KOPT-K1 (cell line): ENCODE measurements around the gene ZNF276.

ENCODE experiments used
- H3K27ac ChIP-seq: fragments of 200-600 bp; sonication (generic); 2 replicates; pipeline ENCODE4 v1.5.1; 2016; ENCODE audit warnings: antibody characterized with exemption, mild to moderate bottlenecking, low read depth, low read length; ENCODE audit not compliant: poor library complexity, severe bottlenecking
- H3K36me3 ChIP-seq: fragments of 200-600 bp; sonication (generic); 2 replicates; pipeline ENCODE4 v1.5.1; 2017; ENCODE audit warnings: antibody characterized with exemption, mild to moderate bottlenecking, low read length, moderate library complexity; ENCODE audit not compliant: insufficient read depth
- H3K9me3 ChIP-seq: fragments of 200-600 bp; sonication (generic); 2 replicates; pipeline ENCODE4 v1.5.1; 2017; ENCODE audit warnings: antibody characterized with exemption, low read length, mild to moderate bottlenecking; ENCODE audit not compliant: insufficient read depth, poor library complexity, severe bottlenecking

ZNF276 gene

DNA sequence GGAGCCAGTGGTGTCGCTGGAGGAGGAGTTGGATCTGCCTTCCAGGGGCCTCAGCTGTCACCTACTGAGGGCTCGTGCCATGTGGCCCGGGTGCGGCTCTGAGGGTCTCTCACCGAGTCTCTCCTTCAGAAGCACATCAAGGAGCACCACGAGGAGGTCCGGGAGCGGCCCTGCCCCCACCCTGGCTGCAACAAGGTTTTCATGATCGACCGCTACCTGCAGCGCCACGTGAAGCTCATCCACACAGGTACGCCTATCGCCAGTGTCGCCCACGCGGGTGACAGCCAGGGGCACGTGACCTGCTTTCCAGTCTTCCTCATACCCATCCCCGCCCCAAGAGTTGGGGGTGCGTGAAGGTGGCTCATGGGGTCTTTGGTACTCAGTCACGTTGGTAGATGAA, 12.5 kb downstream of the ZNF276 start:
- Histone ChIP-seq H3K36me3 (peaks cover 99% of the 10 kb centered on the region), H3K27ac (no peak overlapping the region), H3K9me3 (no peaks in the 10 kb centered on the region)

DNA sequence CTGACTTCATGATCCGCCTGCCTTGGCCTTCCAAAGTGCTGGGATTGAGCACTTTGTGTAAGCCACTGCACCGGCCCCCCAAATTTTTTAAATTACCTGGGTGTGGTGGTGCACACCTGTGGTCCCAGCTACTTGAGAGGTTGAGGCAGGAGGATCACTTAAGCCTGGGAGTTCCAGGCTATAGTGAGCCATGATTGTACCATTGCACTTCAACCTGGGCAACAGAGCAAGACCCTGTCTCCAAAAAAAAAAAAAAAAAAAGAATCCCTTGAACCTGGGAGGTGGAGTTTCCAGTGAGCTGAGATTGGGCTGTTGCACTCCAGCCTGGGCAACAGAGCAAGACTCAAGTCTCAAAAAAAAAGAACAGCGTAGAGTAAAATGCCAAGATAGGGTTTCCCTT, 15.2 kb downstream of the ZNF276 start:
- Histone ChIP-seq H3K9me3 (no peaks in the 10 kb centered on the region), H3K36me3 (peaks cover 99% of the 10 kb centered on the region), H3K27ac (peak overlapping the region; percentile 37)

DNA sequence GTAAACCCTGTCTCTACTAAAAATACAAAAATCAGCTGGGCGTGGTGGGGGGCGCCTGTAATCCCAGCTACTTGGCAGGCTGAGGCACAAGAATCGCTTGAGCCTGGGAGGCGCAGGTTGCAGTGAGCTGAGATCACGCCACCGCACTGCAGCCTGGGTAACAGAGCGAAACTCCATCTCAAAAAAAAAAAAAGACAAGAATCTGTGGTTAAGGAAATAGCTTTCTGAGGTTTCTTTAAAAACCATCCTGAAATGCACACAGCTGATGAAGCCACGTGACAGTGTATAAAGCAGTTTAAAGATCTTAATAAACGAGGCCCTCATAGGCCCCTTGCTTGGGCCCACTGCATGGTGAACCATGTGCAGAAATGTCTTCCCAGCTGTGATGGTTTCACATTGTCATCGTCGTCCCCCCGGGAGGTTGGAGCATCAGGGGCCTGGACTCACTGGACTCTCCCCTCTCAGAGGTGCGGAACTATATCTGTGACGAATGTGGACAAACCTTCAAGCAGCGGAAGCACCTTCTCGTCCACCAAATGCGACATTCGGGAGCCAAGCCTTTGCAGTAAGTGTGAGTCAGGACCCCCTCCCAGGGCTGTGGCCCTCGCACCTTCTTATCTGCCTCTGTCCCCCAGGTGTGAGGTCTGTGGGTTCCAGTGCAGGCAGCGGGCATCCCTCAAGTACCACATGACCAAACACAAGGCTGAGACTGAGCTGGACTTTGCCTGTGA, 16.2 kb downstream of the ZNF276 start:
- Histone ChIP-seq H3K27ac (peak overlapping the region; percentile 37), H3K9me3 (no peaks in the 10 kb centered on the region), H3K36me3 (peaks cover 99% of the 10 kb centered on the region)

DNA sequence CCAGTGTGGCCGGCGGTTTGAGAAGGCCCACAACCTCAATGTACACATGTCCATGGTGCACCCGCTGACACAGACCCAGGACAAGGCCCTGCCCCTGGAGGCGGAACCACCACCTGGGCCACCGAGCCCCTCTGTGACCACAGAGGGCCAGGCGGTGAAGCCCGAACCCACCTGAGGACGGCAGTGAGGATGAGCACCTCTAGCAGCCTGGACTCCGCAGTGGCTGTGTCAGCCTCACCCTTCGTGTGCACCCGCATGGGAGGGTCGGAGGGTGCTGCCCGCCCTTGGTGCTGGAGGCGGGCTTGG, 16.7 kb downstream of the ZNF276 start:
- Histone ChIP-seq H3K9me3 (no peaks in the 10 kb centered on the region), H3K36me3 (peaks cover 99% of the 10 kb centered on the region), H3K27ac (no peak overlapping the region)

DNA sequence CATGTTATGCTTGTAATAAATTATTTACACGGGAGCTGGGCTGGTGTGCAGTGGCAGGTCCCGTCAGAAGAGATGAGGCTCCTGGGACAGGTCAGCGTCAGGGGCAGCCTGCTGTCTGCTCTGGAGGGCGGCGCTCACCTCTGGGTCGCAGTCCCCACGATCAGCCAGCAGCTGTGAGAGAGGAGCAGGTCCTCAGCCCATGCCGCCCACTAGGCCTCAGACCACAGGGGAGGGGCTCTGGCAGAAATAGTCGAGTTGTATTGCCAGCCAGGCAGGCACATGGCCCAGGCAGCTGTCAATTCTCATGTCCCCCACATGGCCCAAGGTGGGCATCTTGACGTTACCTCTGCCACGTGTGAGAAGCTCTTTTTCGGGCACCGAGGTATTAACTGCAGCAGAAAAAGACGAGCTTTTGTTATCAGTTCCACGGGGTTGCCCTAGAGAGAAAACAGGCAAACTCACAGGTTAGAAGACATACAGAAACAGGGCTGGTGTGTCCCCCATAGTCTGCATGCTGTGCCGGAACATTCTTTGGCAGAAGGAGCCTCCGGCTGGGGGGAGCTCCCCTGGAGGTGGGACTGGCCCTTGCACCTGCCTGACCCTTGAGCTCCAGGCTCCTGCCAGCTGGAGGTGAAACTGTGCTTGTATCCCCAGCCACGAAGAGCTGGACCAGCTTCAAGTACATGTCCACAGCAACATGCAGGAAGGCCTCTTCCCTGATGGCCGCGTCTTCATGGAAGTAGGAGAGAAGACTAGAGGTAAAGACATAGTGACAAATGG, 17.4 kb downstream of the ZNF276 start:
- Histone ChIP-seq H3K9me3 (no peaks in the 10 kb centered on the region), H3K27ac (no peak overlapping the region), H3K36me3 (peaks cover 99% of the 10 kb centered on the region)

DNA sequence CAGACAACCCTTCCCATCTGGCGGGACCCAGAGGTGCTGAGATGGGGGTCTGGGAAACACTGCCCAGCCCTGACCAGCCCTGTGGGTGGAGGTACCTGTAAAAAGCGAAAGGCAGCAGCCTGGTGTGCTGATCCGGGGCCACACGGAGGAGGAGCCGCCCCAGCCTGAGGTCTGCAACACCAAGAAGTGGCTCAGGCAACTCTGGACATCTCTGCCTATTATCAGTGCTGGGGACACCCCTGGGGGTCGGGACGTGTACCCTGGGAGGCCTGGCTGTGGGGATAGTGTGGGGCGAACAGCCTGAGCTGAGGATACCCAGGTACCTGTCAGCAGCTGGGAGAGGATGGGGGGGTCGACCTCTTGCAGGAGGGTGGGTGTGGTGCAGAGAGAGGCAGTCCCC, 18.0 kb downstream of the ZNF276 start:
- Histone ChIP-seq H3K27ac (no peak overlapping the region), H3K9me3 (no peaks in the 10 kb centered on the region), H3K36me3 (peaks cover 99% of the 10 kb centered on the region)

DNA sequence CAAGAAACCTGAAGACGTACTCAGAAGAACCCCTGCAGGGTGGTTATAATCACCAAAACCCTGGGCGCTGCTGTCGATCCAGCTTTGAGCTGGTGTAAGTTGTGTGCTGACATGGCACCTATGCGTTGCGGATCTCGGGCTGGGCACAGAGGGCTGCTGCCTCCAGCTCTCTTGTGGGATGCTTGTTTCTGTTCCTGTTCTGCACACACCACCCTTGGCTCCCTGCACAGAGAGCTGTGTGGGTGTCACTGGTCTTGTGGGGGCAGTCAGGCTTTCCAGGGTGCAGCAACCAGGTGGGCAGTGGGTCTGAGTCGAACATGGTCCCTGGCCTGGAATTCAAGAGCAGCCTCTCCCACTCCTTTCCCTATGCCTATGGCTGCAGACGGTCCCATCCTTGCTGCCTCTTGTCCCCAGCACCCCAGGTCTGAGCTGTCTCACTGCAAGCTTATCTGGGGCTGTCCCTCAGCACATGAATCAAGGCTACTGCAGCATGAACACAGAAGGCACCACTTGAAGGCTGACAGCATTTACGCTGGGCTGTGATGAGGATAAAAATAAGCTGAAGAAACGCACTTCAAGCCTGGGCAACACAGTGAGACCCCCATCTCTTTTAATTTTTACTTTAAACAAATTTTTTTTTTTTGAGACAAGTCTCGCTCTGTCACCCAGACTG, 20.1 kb downstream of the ZNF276 start:
- Histone ChIP-seq H3K27ac (no peak overlapping the region), H3K9me3 (no peaks in the 10 kb centered on the region), H3K36me3 (peaks cover 97% of the 10 kb centered on the region)

DNA sequence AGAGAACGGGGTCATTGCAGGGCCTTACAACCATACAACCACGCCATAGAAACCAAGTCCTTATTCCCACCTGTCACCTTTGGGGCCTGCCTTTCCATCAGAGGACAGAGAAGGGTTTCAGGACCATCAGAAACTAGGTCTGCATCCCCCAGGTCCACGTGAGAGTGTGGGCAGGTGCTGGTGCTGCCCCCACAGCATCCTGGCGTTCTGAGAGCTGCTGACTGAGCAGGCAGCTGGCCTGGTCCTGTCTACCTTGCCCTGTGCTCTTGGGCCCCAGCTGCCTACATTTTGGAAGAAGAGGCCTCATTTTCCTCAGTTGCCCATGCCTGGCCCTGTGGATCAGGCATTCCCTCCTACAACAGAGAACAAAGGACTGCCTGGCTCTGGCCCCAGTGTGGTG, 21.6 kb downstream of the ZNF276 start:
- peaks cover 97% of the 10 kb centered on the region for H3K36me3 ChIP-seq
- H3K9me3 ChIP-seq, result no peaks in the 10 kb centered on the region
- H3K27ac ChIP-seq, result no peak overlapping the region

DNA sequence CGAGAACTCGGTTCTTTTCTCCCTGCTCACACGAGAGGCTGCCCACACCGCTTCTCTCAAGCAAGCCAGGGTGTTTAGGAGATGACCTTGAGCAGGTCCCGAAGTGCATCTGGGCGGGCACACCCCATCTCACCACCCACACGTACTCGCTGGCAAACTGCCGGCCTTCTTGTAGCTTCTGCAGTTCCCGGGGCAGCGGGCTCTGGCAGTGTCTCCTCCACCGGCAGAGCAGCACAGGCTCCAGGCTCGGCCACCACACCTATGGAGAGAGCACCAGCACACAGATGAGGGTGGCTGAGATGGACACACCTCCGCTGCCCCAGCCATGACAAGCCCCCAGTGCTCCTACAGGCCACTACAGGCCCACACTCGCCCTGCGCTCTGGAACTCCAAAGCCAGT, 23.5 kb downstream of the ZNF276 start:
- Histone ChIP-seq H3K36me3 (peaks cover 97% of the 10 kb centered on the region), H3K27ac (no peak overlapping the region), H3K9me3 (no peaks in the 10 kb centered on the region)

DNA sequence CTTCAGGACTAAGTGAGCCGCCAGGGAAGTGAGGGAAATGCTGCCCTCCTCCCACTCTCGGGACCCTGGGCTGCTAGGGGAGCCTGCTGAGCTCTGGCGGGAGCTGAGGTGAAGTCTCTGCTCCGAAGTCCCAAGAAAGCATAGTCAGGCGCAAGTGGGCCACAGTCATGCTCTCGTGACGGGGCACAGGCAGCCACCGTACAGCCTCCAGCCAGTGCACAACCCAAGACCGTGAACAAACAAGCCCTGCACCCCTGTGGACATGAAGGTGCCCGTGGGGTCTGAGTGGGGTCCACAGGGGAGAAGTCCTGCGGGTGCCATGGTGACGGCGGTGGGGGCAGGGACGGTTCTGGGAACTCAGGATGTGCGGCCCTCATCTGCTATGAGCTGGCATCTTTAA, 24.7 kb downstream of the ZNF276 start:
- Histone ChIP-seq H3K9me3 (no peaks in the 10 kb centered on the region), H3K36me3 (peaks cover 97% of the 10 kb centered on the region), H3K27ac (no peak overlapping the region)

DNA sequence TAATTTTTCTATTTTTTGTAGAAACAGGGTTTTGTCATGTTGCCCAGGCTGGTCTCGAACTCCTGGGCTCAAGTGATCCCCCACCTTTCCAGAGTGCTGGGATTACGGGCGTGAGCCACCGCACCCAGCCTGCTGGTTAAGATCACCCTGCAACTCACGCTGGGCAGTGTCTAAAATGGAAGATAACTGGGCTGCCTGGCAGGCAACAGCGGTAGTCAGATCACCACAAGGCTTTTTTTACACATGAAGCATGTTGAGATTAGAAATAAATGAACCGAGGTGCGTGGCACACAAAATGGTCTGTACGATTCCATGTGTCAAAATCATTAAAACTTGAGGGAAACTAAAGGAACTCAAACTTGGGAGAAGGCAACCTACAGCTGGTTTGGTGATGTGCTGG, 26.7 kb downstream of the ZNF276 start:
- Histone ChIP-seq H3K36me3 (peaks cover 97% of the 10 kb centered on the region), H3K9me3 (no peaks in the 10 kb centered on the region), H3K27ac (no peak overlapping the region)

DNA sequence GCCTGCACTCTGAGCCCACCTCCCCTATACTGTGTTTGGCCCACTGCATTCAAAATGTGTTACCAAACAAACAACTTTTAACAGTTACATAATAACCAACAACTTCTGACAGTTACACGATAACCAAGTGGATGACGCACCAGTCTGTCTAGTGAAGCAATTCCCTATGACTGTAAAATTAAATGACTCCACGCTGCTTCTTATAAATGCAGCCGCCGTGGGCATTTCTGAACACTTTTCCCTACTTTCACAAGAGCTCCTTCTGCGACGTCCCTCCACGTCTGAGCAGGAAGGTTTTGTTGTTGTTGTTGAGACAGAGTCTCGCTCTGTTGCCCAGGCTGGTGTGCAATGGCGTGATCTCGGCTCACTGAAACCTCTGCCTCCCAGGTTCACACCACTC, 27.6 kb downstream of the ZNF276 start:
- H3K36me3 ChIP-seq, result peaks cover 97% of the 10 kb centered on the region
- H3K9me3 ChIP-seq, result no peaks in the 10 kb centered on the region
- no peak overlapping the region for H3K27ac ChIP-seq

DNA sequence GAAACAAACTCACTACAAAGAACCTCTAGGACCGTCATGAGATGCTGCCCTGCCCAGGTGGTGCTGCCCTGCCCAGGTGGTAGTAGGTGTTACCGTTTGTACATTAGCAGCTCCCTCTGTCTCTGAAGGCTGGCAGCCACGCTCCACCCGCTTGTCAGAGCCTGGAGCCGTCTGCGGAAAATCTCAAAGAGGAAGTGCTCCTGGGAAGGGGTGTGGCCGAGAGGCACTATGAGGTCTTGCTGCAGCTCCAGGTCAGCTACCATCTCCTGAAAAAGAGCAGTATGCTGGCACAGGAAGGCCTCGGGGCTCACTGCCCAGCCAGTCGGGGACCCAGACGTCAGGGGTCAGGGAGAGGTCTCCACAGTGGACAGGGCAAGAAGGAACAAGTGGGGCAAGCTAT, 28.3 kb downstream of the ZNF276 start:
- Histone ChIP-seq H3K9me3 (no peaks in the 10 kb centered on the region), H3K27ac (no peak overlapping the region), H3K36me3 (peaks cover 97% of the 10 kb centered on the region)

DNA sequence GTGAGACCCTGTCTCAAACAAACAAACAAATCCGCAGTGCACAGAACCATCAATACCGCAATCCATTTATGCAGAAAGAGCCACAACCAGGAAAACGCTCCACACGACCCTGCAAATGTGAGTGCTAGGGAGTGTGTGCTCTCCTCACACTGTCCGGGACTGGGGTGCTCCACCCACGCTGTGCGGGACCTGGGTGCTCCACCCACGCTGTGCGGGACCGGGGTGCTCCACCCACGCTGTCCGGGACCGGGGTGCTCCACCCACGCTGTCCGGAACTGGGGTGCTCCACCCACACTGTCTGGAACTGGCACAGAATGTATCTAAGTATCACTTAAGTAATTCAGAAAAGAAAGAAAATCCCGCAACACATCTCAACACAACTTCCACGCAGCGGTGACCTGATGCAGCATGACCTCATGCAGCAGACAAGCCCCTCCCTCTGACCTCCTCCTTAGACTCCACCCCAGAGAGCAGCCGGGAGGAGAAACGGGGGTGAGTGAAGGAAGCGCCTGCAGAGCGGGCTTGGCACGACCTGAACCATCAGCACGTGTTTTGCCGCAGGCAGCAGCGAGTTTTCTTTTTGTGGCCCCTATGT, 38.5 kb downstream of the ZNF276 start:
- H3K36me3 ChIP-seq, result peaks cover 96% of the 10 kb centered on the region
- H3K27ac ChIP-seq, result no peak overlapping the region

DNA sequence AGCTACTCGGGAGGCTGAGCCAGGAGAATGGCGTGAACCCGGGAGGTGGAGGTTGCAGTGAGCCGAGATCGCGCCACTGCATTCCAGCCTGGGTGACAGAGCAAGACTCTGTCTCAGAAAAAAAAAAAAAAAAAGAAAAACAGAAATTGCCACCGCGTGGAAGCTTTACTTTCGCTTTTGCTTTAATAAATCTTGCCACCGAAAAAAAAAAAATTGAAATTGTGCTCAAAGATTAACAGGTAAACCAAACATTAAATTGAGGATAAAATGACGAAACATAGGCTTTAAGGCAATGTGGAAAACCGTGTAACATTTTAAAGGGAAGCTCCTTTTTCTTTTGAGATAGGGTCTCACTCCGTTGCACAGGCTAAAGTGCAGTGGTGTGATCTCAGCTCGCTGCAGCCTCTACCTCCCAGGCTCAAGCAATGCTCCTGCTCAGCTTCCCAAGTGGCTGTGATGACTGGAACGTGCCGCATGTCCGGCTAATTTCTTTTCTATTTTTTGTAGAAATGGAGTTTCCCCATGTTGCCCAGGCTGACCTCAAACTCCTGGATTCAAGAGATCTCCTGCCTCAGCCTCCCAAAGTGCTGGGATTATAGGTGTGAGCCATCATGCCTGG, 40.1 kb downstream of the ZNF276 start:
- Histone ChIP-seq H3K27ac (peak overlapping the region; percentile 58), H3K36me3 (peaks cover 95% of the 10 kb centered on the region), H3K9me3 (no peaks in the 10 kb centered on the region)

More for the DNA sequence above, 38.5 kb downstream of the ZNF276 start:
- no peaks in the 10 kb centered on the region for H3K9me3 ChIP-seq
